Measurements from ENCODE around the gene TPT1.

Gene TPT1

GRCh38 chr13:45335397-45336024, 5.5 kb downstream of the TPT1 start:
- DNase-seq = no peak

- no peak for DNase-seq
Measured at GRCh38 chr13:45333977-45334922, 6.7 kb downstream of the TPT1 start.

GRCh38 chr13:45333251-45333976, 7.6 kb downstream of the TPT1 start:
- no peak for DNase-seq

- no peak for DNase-seq
Measured at GRCh38 chr13:45332831-45333219, 8.2 kb downstream of the TPT1 start.

GRCh38 chr13:45332036-45332830, 8.8 kb downstream of the TPT1 start:
- peak in 1 of 58 donors; percentile 15 for DNase-seq

GRCh38 chr13:45331692-45332035, 9.3 kb downstream of the TPT1 start:
- no peak for DNase-seq

- DNase-seq = peak in 7 of 58 donors; percentile 1 to 50 (median 14)
Measured at GRCh38 chr13:45331123-45331619, 9.8 kb downstream of the TPT1 start.

GRCh38 chr13:45328661-45329111, 12.3 kb downstream of the TPT1 start:
- DNase-seq = no peak

- no peak for DNase-seq
Measured at GRCh38 chr13:45327253-45327955, 13.6 kb downstream of the TPT1 start.

GRCh38 chr13:45325806-45326205, 15.2 kb downstream of the TPT1 start:
- DNase-seq = peak in 21 of 58 donors; percentile 6 to 45 (median 30)

- DNase-seq = no peak
Measured at GRCh38 chr13:45320876-45321629, 19.9 kb downstream of the TPT1 start.

- DNase-seq = no peak
Measured at GRCh38 chr13:45316996-45317395, 24.0 kb downstream of the TPT1 start.

- DNase-seq = no peak
Measured at GRCh38 chr13:45316338-45316737, 24.6 kb downstream of the TPT1 start.

- no peak for DNase-seq
Measured at GRCh38 chr13:45315520-45316167, 25.3 kb downstream of the TPT1 start.

- no peak for DNase-seq
Measured at GRCh38 chr13:45314822-45315221, 26.2 kb downstream of the TPT1 start.

GRCh38 chr13:45310341-45311131, 30.4 kb downstream of the TPT1 start:
- DNase-seq = no peak

- DNase-seq = peak in 12 of 58 donors; percentile 7 to 57 (median 20)
Measured at GRCh38 chr13:45306966-45307365, 34.0 kb downstream of the TPT1 start.

- DNase-seq = no peak
Measured at GRCh38 chr13:45305079-45305478, 35.9 kb downstream of the TPT1 start.

All from anterior cingulate cortex (tissue), 58 donors.